KOPT-K1 (cell line): ENCODE measurements around the gene ZBTB16.

ENCODE experiments used
- H3K27ac ChIP-seq: fragments of 200-600 bp; sonication (generic); 2 replicates; pipeline ENCODE4 v1.5.1; 2016; ENCODE audit warnings: antibody characterized with exemption, mild to moderate bottlenecking, low read depth, low read length; ENCODE audit not compliant: poor library complexity, severe bottlenecking
- H3K36me3 ChIP-seq: fragments of 200-600 bp; sonication (generic); 2 replicates; pipeline ENCODE4 v1.5.1; 2017; ENCODE audit warnings: antibody characterized with exemption, mild to moderate bottlenecking, low read length, moderate library complexity; ENCODE audit not compliant: insufficient read depth
- H3K9me3 ChIP-seq: fragments of 200-600 bp; sonication (generic); 2 replicates; pipeline ENCODE4 v1.5.1; 2017; ENCODE audit warnings: antibody characterized with exemption, low read length, mild to moderate bottlenecking; ENCODE audit not compliant: insufficient read depth, poor library complexity, severe bottlenecking

Gene ZBTB16

DNA sequence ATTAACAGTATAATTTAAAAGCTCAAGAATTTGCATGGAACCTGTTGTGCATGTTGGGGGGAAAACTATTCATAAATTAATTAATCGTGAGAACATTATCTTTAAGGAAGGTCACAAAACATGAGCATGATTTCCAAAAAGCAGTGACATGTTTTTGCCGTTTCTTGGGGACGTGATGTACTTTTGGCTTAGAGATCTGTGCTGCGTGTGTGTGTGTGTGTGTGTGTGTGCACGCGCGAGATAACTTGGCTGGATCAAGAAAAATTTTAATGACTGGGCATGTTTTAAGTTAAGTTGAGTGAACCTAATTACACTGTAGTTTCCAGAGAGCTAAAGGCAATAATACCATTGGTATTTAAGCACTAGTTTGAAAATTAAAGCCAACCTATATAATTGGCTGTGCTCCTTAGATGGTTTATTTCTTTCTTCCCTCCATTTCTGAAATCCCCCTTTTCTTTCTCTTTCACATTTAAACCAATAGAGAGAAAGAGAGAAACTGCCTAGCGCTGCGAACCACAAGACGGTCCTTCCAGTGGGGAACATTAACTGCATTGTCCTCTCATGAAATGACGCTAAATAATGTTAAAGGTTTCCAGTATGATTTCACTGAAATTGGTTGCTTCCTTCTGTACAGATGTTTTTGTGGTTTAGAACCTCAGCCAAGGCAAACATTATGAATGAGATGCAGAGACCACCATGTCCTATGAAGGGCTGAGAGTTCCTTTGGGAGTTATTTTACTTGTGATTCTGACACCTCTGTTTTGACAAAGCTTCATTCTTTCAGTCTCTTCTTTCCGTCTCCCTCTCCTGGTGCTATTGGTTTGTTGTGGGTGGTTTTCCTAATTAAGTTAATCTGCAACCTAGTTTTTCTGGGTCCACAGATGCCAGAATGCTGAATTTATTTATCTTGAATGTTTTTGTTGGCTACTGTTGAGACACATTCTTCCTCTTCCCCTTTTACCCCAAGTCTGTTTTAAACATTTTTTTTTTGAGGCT, 51.7 kb downstream of the ZBTB16 start:
- Histone ChIP-seq H3K27ac (no peak overlapping the region), H3K36me3 (no peaks in the 10 kb centered on the region), H3K9me3 (no peaks in the 10 kb centered on the region)

DNA sequence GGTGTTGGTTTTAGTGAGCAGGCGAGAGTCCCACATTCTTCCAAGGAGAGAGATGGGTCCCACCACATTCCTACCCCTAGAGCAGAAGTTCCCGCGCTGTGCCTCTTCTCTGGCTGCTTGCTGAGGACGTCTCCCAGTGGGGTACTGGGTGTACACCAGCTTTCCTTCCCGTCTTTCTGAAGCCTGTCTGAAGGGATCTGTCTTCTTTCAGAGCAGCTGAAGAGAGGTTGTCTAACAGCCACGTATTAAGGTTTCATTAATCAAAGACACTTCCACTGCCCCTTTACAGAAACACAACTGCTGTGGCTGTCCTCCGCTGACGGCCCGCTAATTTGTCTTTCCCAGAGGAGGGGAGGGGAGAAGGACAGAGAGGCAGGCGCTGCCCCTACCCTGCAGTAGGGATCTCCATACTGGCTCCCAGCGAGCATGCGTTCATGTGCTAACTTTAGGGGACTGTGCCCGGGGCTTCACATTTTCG, 56.0 kb downstream of the ZBTB16 start:
- H3K36me3 ChIP-seq, result no peaks in the 10 kb centered on the region
- H3K9me3 ChIP-seq, result no peaks in the 10 kb centered on the region
- H3K27ac ChIP-seq, result no peak overlapping the region

DNA sequence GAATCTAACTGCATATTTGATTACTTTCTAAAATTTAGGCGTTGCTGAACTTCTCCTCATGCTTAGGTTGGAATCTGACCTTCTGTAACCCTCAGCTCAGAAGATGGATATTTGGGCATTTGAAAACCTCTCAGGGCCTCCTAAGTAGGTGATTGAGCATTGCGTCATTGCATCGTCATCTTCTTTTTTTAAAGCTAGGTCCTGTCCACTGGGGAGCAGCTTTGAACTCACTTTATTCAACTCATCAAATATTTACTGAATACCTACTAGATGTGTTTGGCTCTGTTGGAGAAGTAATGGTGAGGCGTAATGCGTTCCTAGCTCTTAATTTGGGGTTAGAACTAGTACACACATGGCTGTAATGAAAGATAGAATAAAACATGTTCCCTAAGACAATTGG, 56.8 kb downstream of the ZBTB16 start:
- H3K9me3 ChIP-seq, result no peaks in the 10 kb centered on the region
- no peaks in the 10 kb centered on the region for H3K36me3 ChIP-seq
- H3K27ac ChIP-seq, result no peak overlapping the region

DNA sequence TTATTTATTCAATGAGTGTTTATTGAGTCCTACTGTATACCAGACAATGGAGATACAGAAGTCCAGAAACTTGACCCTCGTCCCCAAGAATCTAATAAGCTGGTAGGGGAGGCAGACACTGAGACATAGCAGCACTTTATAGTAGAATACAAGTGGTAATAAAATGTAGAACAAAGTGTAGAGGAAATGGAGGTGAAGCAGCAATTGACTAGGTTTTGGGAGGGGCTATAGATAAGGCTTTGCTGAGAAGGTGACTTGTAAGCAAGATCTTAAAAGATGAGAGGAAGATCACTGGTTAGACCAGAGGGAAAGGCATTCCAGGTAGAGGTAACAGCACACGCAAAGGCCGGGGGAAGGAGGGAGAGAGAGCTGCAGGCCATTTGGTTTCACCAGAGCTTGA, 57.3 kb downstream of the ZBTB16 start:
- Histone ChIP-seq H3K9me3 (no peaks in the 10 kb centered on the region), H3K27ac (no peak overlapping the region)

DNA sequence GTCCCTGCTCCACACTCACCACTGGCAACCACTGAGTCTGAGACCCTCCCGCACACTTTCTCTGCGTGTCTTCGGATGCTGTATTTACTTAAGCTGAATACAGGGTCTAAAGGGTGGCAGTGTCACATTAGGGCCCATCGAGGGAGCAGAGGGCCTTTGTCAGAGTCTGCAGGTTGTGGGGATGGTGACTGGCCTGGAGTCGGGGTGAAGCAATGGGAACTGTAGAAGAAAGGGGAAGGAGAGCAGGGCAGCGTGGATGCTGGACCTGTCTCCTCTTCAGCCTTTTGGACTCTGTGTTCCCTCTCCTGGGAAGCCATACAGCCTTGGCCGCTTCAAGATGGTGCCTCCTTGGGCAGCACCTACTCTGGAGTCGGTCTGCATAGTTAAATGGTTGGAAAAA, 61.1 kb downstream of the ZBTB16 start:
- Histone ChIP-seq H3K9me3 (no peaks in the 10 kb centered on the region), H3K36me3 (no peaks in the 10 kb centered on the region), H3K27ac (no peak overlapping the region)

More for the DNA sequence above, 57.3 kb downstream of the ZBTB16 start:
- H3K36me3 ChIP-seq, result no peaks in the 10 kb centered on the region

DNA sequence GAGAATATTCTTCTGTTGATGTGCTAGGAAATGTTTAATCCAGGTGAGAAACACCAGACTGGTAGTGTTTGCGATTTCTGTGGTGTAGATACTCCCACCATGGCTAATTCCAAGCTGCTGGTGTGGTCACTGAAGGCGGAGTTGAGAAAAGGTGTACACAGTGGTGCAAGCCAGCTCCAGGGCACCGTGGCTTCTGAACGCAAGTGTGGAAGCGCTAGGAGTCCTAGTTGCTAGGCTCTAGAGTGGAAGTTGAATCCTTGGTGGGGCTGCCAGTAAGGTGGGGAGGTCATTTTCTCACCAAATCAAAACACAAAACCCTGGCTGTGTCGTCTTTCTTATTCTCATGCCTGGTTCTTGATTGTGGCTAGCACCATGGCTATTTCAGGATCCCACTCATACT, 61.6 kb downstream of the ZBTB16 start:
- no peaks in the 10 kb centered on the region for H3K36me3 ChIP-seq
- H3K27ac ChIP-seq, result no peak overlapping the region
- no peaks in the 10 kb centered on the region for H3K9me3 ChIP-seq

DNA sequence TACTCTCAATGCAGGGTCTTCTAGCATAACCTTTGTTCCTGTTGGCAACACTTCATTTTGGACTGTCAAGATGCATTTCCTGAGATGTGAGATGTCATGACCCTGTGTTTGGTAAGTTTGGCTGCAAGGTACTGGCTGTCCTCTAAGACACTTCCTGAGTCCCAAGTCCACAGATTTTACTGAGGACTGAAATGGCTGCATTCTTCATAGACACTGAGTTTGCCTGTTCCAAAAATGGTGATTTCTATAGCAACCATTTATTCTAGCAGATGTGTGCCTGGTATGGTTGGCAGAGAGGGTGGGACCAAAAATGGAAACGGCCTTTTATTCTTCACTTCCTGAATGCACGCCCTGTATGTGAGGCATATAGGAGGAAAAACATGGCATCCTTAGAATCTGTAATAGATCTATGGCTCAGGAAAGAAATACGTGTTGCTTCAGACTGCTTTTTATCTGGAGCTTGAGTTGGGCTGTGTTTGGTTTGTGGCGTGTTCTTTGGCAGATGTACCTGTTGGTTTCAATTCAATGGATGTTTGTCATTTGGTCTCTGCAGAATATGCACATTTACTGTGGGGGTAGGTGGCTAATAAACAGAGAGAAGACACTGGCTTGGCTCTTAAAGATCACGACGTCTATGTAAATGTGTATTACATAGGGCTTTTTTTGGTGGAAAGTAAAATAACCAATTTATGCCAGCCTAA, 62.4 kb downstream of the ZBTB16 start:
- H3K27ac ChIP-seq, result no peak overlapping the region
- H3K36me3 ChIP-seq, result no peaks in the 10 kb centered on the region
- no peaks in the 10 kb centered on the region for H3K9me3 ChIP-seq

DNA sequence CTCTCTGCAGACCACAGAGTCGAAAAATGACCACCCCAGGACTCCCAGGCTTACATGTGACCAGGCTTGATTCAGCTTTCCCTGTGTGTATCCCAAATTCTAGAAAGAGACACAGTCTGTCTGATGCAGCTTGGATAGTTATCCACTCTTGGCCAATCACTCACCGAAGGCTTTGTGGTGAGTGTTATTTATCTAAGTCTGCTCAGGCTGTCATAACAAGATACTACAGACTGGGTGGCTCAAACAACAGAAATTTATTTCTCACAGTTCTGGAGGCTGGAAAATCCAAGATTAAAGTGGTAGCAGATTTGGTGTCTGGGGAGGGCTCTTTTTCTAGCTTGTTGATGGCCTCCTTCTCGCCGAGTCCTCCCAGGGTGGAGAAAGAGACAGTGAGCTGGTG, 63.2 kb downstream of the ZBTB16 start:
- Histone ChIP-seq H3K9me3 (no peaks in the 10 kb centered on the region), H3K27ac (no peak overlapping the region), H3K36me3 (no peaks in the 10 kb centered on the region)

DNA sequence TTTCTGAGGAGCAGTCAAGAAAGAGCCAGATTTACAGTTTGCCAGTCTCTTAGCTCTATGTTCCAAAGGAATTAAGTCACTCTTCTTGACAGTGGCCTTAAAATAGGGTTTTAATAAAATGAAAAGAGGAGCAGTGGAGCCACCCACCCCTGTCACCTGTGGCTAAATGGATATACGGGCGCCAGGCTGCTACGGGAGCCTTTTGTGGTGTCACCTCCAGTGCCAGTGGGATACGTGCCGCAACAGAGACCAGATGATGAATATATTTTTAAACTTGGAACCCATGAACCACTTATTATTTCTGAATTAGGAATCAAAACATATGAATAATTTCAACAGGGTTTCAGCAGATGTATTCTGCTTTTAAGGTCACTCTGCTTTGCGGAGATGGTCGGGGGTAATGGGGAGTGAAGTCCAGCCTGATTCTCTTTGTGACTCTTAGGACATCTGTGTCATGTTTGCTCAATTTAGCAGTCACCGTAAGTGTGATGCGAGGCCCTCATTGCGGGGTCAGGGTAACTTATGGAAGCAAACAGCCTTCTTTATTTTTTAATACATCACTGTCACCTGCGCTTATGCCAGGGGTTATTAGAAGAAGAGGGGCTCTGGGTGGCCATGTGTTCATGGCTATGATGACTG, 64.3 kb downstream of the ZBTB16 start:
- Histone ChIP-seq H3K9me3 (no peaks in the 10 kb centered on the region), H3K27ac (no peak overlapping the region), H3K36me3 (no peaks in the 10 kb centered on the region)

DNA sequence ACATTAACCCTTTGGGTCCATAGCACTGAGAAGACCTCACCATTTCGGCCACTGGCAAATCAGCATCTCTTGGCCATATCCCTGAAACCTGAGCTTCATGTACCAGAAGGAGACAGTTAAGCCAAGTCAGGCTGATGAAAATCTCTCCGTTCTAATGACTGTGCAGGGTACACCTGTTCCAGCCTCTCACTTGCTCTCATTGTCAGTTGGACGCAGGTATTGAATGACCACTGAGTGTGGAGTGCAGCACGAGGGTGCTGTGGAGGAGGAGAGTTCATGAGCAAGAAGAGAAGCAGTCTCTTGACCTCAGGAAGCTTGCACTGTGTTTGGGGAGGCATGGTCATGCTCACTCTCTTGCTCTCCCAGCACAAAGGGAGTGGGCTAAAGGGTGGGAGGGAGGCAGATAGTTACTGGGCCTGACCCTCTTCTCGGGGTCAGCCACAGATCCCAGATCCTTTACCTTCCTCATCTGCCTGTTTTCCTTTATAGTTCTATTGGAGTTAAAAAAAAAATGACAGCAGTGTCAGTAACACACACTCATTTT, 65.2 kb downstream of the ZBTB16 start:
- H3K36me3 ChIP-seq, result no peaks in the 10 kb centered on the region
- H3K27ac ChIP-seq, result no peak overlapping the region

DNA sequence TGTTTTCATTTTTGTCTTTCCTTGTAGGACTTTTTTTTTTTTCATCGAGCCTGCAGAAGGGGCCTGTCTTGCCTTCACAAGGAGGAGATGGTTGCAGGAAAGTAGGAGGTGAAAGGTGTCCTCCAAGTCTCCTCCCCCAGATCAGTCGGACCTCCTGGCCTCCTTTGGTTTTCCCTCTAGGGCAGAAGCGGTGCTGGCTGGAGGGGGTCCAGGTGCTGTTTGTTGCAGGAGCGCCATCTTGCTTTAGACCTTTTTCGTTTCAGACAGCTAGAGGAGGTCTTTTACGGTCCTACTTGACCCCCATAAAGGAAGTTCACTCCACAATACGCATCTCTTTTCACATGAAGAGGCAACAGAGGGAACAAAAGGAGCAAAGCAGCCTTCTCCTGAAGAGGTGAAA, 66.0 kb downstream of the ZBTB16 start:
- Histone ChIP-seq H3K36me3 (no peaks in the 10 kb centered on the region), H3K27ac (no peak overlapping the region), H3K9me3 (no peaks in the 10 kb centered on the region)

More for the DNA sequence above, 65.2 kb downstream of the ZBTB16 start:
- no peaks in the 10 kb centered on the region for H3K9me3 ChIP-seq

DNA sequence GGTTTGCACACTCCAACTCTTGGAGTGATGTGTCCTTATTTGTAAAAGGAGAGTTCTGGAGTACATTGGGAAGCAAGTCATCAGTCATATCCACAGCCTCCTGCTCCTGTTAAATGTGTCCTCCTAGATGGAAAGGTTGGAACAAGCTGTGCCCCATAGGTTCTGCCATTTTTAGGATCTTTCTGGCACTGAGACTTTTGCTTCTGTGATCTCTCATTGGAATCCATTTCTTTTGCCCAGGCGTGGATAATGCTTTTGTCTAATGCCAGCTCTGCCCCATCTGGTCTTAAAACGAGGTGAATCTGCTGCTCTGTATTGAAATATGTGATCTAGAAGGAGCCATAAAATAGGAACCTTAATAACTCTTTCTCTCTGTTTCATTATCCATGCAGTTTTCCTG, 66.4 kb downstream of the ZBTB16 start:
- no peaks in the 10 kb centered on the region for H3K9me3 ChIP-seq
- H3K27ac ChIP-seq, result no peak overlapping the region
- no peaks in the 10 kb centered on the region for H3K36me3 ChIP-seq

DNA sequence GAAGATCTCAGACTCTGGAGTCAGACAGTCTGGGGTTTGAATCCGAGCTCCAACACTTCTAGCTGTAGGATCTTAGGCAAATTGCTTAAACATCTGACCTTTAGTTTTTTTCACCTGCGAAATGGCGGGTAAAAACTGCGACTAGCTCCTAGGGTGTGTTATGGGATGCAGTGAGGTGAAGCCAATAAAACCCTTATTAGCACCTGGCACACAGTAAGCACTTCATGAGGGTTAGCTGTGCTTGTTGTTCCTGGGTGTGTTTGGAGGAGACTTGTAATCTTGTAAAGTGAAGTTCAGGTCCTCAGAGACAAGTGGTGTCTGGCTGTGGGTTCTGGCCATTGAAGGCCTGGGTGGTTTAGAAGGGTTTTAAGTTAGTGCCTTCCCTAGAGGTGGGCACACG, 68.9 kb downstream of the ZBTB16 start:
- Histone ChIP-seq H3K9me3 (no peaks in the 10 kb centered on the region), H3K36me3 (no peaks in the 10 kb centered on the region), H3K27ac (no peak overlapping the region)

DNA sequence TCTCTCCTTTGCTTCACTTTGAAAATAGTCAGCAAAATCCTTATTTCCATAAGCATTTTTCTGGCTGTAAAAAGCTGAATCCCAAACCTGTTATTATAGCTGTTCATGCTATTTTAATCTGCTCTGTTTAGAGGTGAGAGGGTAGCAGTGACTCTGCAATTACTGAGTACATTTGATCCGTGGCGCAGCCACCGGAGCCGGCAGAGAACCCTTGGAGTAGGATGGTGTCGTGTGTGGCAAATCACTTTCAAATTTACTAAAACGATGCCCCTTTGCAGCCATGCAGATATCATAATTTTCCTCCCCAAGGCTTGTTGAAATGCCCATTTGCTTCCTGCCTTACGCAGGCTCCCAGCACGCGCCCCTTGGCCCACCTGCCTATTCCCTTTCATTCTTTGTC, 69.6 kb downstream of the ZBTB16 start:
- Histone ChIP-seq H3K27ac (no peak overlapping the region), H3K36me3 (no peaks in the 10 kb centered on the region), H3K9me3 (no peaks in the 10 kb centered on the region)

DNA sequence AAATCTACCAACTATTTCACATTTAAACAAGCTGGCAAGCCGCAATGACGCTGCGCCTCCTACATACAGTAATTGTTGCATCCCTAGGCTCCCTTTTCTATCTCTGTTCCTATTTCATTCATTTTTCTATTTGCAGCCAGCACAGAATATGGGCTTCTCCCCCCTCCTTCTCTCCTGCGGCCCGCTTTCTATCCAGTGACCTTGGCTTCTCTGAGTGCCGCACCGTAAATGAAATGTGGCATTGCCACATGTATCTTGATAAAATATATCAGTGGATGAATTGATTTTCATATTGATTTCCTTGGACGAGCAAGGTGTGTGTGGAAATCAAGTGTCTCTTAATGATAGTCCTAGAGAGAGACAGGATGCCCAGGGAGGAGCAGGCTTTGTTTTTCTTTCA, 70.2 kb downstream of the ZBTB16 start:
- no peaks in the 10 kb centered on the region for H3K9me3 ChIP-seq
- H3K27ac ChIP-seq, result no peak overlapping the region
- no peaks in the 10 kb centered on the region for H3K36me3 ChIP-seq
